Stimulated activated CD8-positive, alpha-beta memory T cell treated with anti-CD3 and anti-CD28 coated beads, Interleukin-15, amount 100 ng/mL, for 48 hours (primary cell): Measurements from ENCODE around the gene FAM98C.
"Not testable (repeated sequence)": the region's sequence is repeated elsewhere in the genome, so short reads cannot be mapped to it uniquely, and the experiment has no call there.

Experiments used
- DNase-seq, 2 donors: peaks; one replicate each; pipeline ENCODE4 v3.0.0-alpha.2; 2020; ENCODE audit warnings: low read depth in 2 of 2

The FAM98C gene

GRCh38 chr19:38399081-38399480, 3.8 kb upstream of the FAM98C start:
- DNase-seq, result no peak

- no peak for DNase-seq
Measured at GRCh38 chr19:38399537-38399936, 3.4 kb upstream of the FAM98C start.

DNA sequence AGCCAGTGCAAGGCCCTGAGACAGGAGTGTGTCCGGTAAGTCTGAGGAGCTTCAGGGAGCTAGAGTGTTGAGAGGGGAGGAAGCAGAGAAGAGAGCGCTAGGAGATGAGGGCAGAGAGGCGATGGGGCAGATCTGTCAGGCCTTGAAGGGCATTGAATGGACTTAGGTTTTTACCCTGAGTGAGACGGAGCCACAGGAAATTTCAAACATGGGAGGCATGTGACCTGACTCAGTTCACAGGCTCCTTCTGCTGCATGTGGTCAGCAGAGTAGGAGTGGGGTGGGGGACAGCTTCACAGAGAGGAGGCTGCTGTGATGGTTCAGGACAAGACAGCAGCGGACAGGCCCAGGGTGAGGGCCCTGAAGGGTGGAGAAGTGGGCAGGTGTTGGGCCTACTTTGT, 2.5 kb upstream of the FAM98C start:
- no peak for DNase-seq

DNA sequence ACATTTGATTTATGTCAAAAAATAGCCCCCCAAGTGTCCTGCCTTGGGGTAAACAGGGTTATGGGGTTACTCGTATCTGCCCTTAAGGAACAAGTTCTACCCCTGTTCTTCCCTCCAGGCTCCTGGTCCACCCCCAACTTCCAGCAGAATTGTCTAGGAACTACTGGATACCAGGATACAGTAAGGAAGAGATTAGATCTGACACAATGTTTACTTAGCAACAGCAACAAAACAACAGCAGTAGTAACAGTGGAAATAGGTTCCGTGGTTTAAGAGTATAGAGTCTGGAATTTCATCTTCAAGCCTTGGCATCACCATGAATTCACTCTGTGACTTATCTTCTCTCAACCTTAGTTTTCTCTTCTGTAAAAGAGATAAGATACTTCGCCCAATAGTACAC, 1.7 kb upstream of the FAM98C start:
- no peak for DNase-seq

DNA sequence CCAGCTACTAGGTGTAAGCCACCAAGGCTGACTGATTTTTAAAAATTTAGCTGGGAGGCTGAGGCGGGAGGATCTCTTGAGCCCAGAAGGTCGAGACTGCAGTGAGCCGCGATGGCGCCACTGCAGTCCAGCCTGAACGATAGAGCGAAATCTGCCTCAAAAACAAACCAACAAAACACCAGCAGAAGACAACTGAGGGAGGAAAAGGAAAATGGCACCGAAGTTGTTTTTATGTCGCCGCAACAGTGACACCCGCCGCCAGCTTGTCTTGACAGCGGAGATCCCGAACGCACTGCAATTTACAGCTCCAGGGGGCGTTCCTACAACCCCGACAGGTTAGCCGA, 298 bp upstream of the FAM98C start:
- no peak for DNase-seq

GRCh38 chr19:38404858-38405257, 2.0 kb downstream of the FAM98C start:
- DNase-seq, result no peak

DNA sequence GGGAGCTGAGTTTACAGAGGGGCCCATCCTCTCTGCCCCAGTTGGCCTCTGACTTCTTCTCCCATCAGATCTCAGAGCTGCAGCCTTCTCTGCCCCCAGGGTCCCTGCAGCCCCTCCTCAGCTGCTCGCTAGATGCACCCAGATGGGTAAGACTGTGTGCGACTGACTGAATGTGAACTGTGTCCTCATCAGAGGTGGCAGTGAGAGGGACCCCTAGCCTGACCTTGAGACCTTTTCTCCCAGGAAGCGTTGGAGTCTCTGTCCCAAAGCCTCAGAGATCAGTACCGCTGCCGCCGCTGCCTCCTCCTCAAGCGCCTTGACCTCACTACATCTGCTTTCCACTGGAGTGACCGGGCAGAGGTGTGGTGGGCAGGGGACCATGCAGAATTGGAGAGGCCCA, 2.4 kb downstream of the FAM98C start:
- no peak for DNase-seq

DNA sequence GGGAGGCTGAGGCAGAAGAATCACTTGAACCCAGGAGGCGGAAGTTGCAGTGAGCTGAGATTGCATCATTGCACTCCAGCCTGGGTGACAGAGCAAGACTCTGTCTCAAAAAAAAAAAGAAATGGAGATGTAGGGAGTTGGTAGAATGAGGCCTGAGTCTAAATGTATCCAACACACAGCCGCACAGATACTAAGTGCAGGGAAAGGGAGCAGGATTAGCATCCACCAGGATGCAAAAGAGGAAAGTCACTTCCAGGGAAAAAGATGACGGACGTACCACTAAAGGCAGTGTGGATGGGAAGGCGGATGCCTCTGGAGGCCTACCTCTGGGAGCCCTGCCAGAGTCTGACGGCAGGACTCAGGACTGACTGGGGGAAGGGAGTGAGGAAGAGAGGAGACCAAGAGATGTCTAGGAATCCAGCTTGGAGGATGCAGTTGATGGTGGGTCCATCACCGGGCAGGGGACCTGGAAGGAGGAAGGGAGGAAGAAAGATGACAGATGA, 6.8 kb downstream of the FAM98C start:
- no peak for DNase-seq

GRCh38 chr19:38410407-38410806, 7.5 kb downstream of the FAM98C start:
- not testable (repeated sequence) for DNase-seq

GRCh38 chr19:38411041-38411712, 8.3 kb downstream of the FAM98C start:
- no peak for DNase-seq

DNA sequence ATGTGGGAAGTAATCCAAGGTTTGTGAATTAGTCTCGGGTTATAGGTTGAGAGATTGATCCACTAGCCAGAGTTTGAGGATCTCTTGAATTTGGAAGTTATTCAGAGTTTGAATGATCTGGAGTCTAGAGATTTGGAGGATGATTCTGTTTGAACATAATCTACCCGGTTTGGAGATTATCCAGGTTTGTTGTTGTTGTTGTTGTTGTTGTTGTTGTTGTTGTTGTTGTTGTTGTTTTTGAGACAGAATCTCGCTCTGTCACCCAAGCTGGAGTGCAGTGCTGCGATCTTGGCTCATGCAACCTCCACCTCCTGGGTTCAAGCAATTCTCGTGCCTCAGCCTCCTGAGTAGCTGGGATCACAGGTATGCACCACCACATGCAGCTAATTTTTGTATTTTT, 9.0 kb downstream of the FAM98C start:
- not testable (repeated sequence) for DNase-seq

DNA sequence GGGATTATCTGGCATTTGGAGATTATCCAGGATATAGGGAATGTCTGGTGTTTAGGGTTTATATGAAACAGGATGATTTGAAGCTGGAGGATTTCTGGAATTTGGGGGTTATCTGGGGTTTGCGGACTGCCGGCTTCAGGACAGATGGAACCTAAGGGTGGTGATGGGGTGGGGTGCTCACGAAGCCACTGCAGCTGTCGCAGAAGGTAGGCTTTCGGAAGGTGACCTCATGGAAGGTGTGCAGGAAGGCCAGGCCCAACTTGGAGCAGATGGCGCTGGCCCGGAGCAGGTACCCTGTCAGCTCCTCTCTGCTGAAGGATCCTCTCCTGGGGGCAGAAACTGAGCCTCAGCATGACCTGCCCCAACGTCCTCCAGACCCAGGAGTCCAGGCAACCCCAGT, 9.6 kb downstream of the FAM98C start:
- no peak for DNase-seq

- DNase-seq, result no peak
Measured at GRCh38 chr19:38412961-38413360, 10.1 kb downstream of the FAM98C start.

DNA sequence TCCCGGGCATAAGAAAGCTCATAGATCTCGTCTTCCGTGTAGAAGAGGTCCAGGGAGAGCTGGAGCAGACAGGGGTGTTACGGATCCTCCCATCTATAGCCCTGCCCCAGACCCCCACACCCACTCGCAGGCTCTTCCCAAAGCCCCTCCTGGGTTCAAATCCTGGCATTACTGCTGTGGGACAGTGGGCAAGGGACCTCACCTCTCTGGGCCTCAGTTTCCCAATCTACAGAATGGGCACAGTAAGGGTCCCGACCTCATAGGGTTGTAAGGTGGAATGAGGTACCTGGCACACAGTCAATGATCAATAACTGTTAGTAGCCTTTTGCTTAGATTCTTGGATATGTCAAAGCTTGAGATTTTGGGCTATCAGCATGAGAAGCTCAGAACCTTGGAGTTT, 10.5 kb downstream of the FAM98C start:
- no peak for DNase-seq

DNA sequence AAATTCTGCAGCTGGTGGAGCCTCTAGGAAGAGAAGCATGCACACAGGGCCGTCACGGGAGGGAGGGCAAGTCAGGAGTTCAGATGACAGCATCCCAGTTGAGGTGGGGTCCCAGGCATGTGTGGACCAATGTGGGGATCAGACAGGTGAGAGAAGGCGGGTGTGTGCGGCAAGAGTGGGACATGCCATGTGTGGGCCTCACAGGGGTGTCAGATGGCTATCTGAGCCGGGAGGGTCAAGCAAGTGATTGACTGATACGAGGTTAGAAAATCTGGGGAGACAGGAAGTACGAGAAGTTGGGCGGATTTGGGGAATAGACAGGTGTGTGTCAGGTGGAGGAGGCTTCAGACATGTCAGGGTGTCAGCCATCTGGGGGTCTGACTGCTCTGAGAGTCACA, 14.3 kb downstream of the FAM98C start:
- no peak for DNase-seq

DNA sequence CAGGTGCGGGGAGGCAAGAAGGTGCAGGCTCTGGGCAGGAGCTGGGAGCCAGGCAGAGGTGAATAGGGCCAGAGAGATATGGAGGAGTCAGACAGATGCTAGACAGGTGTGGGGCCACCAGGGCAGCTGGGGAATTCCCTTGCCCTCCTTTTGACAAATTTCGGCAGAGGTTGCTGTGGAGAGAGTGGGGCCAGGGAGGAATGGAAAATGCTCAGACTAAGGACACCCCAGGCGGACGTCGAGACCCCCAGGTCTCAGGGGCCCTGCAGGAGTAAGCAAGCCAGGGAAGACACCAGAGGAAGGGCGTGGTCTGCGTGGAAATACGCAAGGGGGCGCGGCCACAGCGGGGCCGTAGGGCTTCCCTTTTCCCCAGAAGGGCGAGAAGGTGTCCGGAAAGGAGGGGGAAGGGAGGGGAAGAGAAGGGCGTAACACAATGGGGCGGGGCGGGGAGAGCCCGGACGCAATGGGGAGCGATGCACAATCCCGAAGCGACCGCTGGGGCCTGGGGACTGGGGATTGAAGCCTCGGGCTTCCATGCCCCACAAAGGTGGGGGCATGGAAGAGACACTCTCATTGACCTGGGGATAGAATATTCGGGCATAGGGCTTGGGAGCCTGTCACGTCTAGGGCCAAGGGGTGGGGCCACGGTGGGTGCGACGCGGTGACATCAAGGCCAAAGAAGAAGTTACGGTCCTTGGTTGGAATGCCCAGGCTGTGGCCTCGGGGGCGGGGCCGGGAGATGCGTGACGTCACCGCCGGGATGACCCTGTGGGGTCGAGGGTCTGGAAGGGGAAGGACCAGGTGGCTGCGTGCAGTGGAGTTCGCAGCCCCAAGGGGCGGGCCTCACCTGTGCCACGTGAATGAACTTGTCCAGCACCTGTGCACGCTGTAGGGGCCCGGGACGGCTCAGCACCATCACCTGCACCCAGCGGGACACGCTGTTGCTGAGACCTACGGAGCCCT, 14.9 kb downstream of the FAM98C start:
- DNase-seq, result peak; percentile 43 to 59

DNA sequence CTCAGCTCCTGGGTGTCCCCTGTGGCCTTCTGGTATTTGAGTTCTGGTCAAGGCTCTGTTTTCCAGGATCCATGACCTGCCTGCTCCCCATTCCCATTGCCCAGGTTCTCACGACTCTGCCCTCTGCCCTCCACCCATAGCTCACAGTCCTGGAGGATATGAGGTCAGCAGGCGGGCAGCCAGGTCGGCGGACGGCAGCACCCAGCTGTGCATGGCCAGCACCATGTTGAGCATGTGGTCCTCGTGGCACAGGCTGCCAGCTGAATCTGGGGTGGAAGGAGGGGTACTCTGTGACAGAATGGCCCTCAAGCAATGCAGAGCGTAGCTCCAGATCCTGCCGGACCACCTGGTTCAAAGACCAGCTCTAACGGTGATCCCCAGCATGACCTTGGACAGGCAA, 18.0 kb downstream of the FAM98C start:
- DNase-seq, result no peak

DNA sequence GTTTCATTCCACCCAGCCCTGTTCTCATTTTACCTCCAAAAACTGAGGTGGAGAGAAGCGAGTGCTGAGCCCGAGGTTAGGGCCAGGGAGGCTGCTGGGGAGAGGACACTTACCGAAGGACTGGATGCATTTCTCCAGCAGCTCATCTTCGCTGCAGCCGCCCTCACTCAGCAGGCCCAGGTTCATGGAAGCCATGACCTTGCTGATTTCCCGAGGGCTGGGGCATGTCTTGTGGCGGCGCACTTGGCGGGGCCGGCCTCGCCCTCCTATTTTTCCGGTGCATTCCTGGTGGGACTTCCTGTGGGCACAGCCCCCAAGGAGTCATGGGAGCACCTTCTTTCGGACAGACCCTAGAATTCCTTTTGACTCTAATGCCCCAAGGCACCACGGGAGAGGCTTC, 19.0 kb downstream of the FAM98C start:
- no peak for DNase-seq

DNA sequence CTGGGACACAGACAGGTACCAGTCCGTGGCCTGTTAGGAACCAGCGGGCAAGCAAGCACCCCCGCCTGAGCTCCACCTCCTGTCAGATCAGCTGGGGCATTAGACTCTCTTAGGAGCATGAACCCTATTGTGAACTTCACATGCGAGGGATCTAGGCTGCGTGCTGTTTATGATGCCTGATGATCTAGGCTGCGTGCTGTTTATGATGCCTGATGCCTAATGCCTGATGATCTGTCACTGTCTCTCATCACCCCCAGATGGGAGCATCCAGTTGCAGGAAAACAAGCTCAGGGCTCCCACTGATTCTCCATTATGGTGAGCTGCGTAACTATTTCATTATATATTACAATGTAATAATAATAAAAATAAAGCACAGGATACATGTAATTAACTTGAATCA, 19.5 kb downstream of the FAM98C start:
- DNase-seq, result no peak

DNA sequence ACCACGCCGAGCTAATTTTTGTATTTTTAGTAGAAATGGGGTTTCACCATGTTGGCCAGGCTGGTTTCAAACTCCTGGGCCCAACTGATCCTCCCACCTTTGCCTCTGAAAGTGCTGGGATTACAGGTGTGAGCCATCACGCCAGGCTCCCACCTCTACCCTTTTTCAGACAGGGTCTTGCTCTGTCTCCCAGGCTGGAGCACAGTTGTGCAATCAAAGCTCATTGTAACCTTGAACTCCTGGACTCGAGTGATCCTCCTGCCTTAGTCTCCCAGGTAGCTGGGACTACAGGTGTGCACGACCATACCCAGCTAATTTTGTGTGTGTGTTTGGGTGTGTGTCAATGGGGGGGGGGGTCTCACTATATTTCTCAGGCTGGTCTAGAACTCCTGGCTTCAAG, 21.4 kb downstream of the FAM98C start:
- DNase-seq, result no peak

GRCh38 chr19:38425222-38425809, 22.4 kb downstream of the FAM98C start:
- DNase-seq, result no peak

- DNase-seq, result peak; percentile 33 to 46
Measured at GRCh38 chr19:38425810-38426466, 23.0 kb downstream of the FAM98C start, which contains the start of gene RASGRP4. Gene RASGRP4, minus strand, starts transcription at chr19:38426219. Its CDS starts 128 bp downstream, at chr19:38426091.
